Kidney (tissue), 14 donors: ENCODE measurements around the gene RHBDD3. TPM values are rescaled to one million over a fixed set of nuclear protein-coding genes. Genes with fewer than 3 reads are reported as not detected.

Experiments
- DNase-seq, 5 donors: peaks; one replicate each; pipeline ENCODE4 v3.0.0-alpha.2; 2013 to 2020
- FAIRE-seq: peaks from 2 replicates; lab custom pipeline; 2012; peaks lifted over from hg19 to GRCh38; lab: Jason Lieb, UNC
- H3K27ac ChIP-seq, 2 donors: one replicate each; pipeline ENCODE4 v1.7.0; 2013; ENCODE audit warnings: low read depth in 2 of 2, low read length in 2 of 2, inconsistent platforms in 1 of 2
- H3K27me3 ChIP-seq: one replicate; pipeline ENCODE4 v1.7.1; 2013; ENCODE audit warnings: low read length, inconsistent platforms; ENCODE audit not compliant: control insufficient read depth, insufficient read depth
- H3K36me3 ChIP-seq, 3 donors: one replicate each; pipeline versions ENCODE4 v1.7.0 to v1.7.1; 2013; ENCODE audit warnings: low read length in 3 of 3, control low read depth in 1 of 3, inconsistent platforms in 1 of 3; ENCODE audit not compliant: insufficient read depth in 3 of 3, control insufficient read depth in 2 of 3
- H3K4me1 ChIP-seq, 3 donors: one replicate each; pipeline versions ENCODE4 v1.7.0 to v1.7.1; 2013; ENCODE audit warnings: low read length in 3 of 3, inconsistent platforms in 1 of 3, low read depth in 1 of 3; ENCODE audit not compliant: control insufficient read depth in 2 of 3, insufficient read depth in 2 of 3
- H3K4me3 ChIP-seq, 3 donors: one replicate each; pipeline versions ENCODE4 v1.7.0 to v1.8.1; 2013; ENCODE audit warnings: low read length in 3 of 3, control low read depth in 1 of 3, inconsistent platforms in 1 of 3
- H3K9ac ChIP-seq, 3 donors: one replicate each; pipeline versions ENCODE4 v1.7.0 to v1.7.1; 2013; ENCODE audit warnings: low read length in 3 of 3, control low read depth in 1 of 3, inconsistent platforms in 1 of 3
- H3K9me3 ChIP-seq, 3 donors: one replicate each; pipeline versions ENCODE4 v1.7.0 to v1.7.1; 2013; ENCODE audit warnings: low read length in 3 of 3, control low read depth in 1 of 3, inconsistent platforms in 1 of 3; ENCODE audit not compliant: control insufficient read depth in 2 of 3, insufficient read depth in 1 of 3
- intact Hi-C: fragments of 100-400 bp; cut with DNase I; formaldehyde crosslinking; loops from one replicate; pipeline ENCODE4 v1.11.1; 2022
- polyA plus RNA-seq: library from polyadenylated mRNA; stranded (reverse); fragments of 350-450 nt; fragmentation: Illumina TruSeq; extraction: RNeasy Lipid Tissue Mini Kit (QIAGEN cat#74804); gene quantifications from one replicate; pipeline ENCODE4 v1.2.3, GENCODE V29; 2014; ENCODE audit warnings: low read depth, low replicate concordance; ENCODE audit not compliant: insufficient read depth
- total RNA-seq: library from RNA; stranded (reverse); fragmentation: NEBNext Ultra II Directional; extraction: Animal tissue kit (Norgen Biotek cat#: 25700); gene quantifications from one replicate; pipeline ENCODE4 v1.2.1, GENCODE V29; 2021
- TF ChIP-seq, protein P1 (sequence below): IDR thresholded peaks from 3 replicates; pipeline ENCODE4 v1.5.1; 2012; ENCODE audit warnings: mild to moderate bottlenecking, moderate library complexity, borderline replicate concordance; ENCODE audit not compliant: insufficient read depth; ENCODE audit errors: extremely low read depth
- donor health status: control.
- donor health status: control.
- donor health status: control.
- donor health status: control.
- donor health status: control.
- donor health status: DM: yes; HTN: yes; CAD: no.
- donor health status: Normal renal cell carcinoma (clear cell type).

Gene RHBDD3
- total and polyA plus RNA-seq, 2 donors from 2014 or later, result 19.2 to 26.3 TPM

DNA sequence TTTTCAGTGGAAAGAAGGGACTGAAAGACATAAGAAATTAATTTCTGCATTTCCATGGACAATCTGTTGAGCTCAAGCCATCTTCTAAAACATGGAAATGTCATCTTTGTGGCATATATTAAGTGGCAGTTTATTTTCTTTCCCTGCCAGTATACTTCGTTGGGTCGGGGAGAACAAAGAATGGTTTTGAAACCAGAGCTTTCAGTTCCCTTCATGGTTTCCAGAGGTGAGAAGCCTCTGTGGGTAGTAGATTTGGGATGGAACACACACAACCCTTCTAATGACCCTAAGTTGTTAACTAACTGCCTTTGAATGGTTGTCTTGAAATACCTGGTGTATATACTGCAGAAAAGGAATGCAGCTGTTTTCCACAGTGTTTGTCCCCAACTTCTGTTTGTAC, 21.1 kb upstream of the RHBDD3 start:
- no peak overlapping the region for H3K9ac ChIP-seq
- TF ChIP-seq, protein P1, sequence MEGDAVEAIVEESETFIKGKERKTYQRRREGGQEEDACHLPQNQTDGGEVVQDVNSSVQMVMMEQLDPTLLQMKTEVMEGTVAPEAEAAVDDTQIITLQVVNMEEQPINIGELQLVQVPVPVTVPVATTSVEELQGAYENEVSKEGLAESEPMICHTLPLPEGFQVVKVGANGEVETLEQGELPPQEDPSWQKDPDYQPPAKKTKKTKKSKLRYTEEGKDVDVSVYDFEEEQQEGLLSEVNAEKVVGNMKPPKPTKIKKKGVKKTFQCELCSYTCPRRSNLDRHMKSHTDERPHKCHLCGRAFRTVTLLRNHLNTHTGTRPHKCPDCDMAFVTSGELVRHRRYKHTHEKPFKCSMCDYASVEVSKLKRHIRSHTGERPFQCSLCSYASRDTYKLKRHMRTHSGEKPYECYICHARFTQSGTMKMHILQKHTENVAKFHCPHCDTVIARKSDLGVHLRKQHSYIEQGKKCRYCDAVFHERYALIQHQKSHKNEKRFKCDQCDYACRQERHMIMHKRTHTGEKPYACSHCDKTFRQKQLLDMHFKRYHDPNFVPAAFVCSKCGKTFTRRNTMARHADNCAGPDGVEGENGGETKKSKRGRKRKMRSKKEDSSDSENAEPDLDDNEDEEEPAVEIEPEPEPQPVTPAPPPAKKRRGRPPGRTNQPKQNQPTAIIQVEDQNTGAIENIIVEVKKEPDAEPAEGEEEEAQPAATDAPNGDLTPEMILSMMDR, result no peak
- no peak overlapping the region for H3K4me3 ChIP-seq
- H3K36me3 ChIP-seq, result peaks cover 23 to 72% (median 46%) of the 10 kb centered on the region in 3 donors
- H3K4me1 ChIP-seq, result no peaks in the 10 kb centered on the region
- H3K27ac ChIP-seq, result no peak overlapping the region
- H3K27me3 ChIP-seq, result no peaks in the 10 kb centered on the region
- H3K9me3 ChIP-seq, result no peaks in the 10 kb centered on the region
- intact Hi-C loops, result no loop called here
- FAIRE-seq (no peak), DNase-seq (no peak)

DNA sequence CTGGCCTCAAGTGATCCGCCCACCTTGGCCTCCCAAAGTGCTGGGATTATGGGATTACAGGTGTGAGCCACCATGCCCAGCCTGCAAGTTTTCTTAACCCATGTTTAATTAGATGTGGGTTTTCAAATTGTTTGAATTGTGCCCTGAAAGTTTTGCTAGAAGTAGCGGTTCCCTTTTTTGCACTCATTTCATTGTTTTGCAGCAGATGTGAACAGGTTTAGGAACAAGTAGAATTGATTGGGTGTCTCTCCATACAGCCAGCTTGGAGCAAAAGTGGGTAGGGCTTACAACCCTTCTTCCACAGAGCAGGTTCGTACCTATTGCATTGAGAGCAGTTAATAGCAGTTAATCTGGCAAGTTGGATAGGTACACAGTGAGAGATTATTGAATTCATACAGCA, 16.4 kb upstream of the RHBDD3 start:
- TF ChIP-seq, protein P1, result no peak
- no peaks in the 10 kb centered on the region for H3K27me3 ChIP-seq
- no peak overlapping the region for H3K9ac ChIP-seq
- intact Hi-C loops, result no loop called here
- H3K27ac ChIP-seq, result no peak overlapping the region
- DNase-seq (no peak), FAIRE-seq (no peak)
- H3K9me3 ChIP-seq, result no peaks in the 10 kb centered on the region
- no peak overlapping the region for H3K4me3 ChIP-seq
- H3K4me1 ChIP-seq, result peaks cover 0 to 1% (median 0%) of the 10 kb centered on the region in 3 donors
- peaks cover 17 to 58% (median 40%) of the 10 kb centered on the region in 3 donors for H3K36me3 ChIP-seq

GRCh38 chr22:29277927-29278326, 10.1 kb upstream of the RHBDD3 start:
- TF ChIP-seq, protein P1, result no peak
- DNase-seq (no peak), FAIRE-seq (no peak)
- no peak overlapping the region for H3K9ac ChIP-seq
- H3K36me3 ChIP-seq, result peaks cover 15 to 47% (median 33%) of the 10 kb centered on the region in 3 donors
- H3K4me3 ChIP-seq, result no peak overlapping the region
- intact Hi-C loops, result no loop called here
- H3K27me3 ChIP-seq, result no peaks in the 10 kb centered on the region
- no peaks in the 10 kb centered on the region for H3K9me3 ChIP-seq
- H3K27ac ChIP-seq, result no peak overlapping the region
- H3K4me1 ChIP-seq, result peaks cover 2 to 30% (median 23%) of the 10 kb centered on the region in 3 donors
